ENCODE measurements around the gene GRIA4.
A peak's percentile ranks its signal among the peaks of the same experiment; 100 is the strongest.

The GRIA4 gene

DNA sequence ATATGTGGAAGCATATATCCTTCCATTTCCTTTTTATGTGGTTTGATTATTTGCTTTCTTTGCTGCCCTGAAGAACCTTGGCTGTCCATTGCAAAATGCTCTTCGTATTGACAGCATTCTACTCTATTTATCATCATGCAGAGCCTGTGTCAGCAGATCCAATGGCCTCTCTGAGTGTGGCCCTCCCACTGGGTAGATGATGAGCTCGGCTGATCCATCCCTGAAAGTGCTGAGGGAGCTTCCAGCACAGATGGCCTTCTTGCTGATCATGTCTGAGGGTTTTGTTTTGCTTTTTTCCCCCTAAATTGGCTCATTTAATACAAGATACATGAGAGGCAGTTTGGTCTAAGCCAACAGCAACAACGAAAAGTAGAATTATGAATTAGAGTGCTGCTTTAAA lies 181.0 kb downstream of the GRIA4 start:
- DNase-seq = peak; percentile 69 to 89

DNA sequence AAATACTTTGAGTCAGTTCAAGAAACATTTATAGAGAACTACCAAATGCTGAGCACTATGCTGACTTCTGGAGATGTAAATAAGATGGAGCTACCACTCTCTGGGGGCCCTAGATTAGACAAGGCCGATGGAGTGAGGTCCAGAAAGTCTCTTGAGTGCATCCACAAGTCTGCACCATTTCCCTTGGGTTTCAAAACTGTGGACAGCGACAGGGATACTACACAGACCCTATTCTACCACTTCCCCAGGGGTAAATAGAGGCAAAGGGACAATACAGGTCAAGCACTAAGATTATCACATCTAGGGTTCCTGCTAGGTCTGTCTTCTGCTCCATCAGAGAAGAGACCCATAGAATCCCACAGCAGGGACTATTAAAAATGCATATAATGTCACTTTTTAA lies 183.2 kb downstream of the GRIA4 start:
- DNase-seq = no peak

GRCh38 chr11:105799263-105799662 lies 189.4 kb downstream of the GRIA4 start:
- DNase-seq = no peak

DNA sequence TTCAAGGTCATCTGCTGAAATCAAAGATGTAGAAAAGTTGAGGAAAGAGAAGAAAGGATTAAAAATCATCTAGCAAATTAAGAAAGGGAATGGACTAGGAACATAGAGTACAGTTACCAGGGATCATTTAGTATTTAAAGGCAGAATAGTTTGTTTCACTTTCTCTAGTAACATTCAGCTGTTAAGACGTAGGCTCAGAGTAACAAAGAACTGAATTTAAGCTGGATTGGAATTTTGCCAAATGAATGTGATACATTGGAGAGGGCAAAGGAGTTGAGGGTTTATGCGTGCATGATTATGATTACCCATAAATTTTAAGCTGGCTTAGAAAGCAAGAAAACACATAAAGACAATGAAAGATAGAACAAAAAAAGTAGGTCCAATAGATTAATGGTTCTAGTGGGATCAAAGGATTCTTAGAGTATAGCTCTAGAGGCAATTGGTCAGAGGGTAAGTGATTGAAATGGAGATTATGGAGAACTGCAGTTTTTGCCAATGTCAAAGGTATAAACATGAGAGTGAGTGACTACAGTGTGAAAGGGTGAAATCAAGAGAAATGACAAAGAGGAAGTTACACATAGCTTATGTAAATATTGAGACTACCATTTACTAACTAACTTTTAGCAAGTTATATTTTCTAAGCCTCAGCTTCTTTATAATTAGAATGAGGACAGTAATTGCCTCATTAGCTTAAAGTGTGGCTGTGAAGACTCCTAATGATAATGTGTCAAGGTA lies 190.0 kb downstream of the GRIA4 start:
- DNase-seq = no peak

- no peak for DNase-seq
Measured at GRCh38 chr11:105802390-105802789, 192.5 kb downstream of the GRIA4 start.

DNA sequence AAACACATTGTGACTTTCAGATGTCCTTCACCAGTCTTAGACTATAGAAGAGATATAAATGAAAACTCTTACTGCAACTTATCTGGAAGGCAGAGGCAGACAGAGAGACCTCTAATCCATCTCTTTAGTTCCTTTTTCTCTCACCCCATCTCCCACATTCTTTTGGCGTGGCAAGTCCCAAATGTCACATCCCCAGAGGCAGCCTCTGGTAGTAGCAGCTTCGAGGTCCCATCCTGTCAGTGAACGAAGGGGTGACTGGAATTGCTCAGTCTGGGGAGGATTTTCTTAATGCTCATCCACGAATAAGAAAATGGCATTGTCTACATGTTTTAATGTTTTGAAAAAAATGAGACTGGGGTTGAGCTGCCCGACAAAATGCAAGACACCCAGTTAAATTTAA lies 201.4 kb downstream of the GRIA4 start:
- no peak for DNase-seq

DNA sequence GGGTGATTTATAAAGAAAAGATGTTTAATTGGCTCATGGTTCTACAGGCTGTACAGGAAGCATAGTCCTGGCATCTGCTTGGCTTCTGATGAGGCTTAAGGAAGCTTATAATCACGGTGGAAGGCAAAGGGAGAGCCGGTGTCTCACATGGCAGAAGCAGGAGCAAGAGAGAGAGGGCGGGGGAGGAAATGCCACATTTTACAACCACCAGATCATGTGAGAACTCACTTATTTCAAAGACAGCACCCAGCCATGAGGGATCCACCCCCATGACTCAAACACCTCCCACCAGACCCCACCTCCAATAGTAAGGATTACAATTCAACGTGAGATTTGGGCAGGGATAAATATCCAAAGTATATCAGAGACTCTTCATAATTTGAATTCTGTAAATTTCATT lies 211.5 kb downstream of the GRIA4 start:
- no peak for DNase-seq

DNA sequence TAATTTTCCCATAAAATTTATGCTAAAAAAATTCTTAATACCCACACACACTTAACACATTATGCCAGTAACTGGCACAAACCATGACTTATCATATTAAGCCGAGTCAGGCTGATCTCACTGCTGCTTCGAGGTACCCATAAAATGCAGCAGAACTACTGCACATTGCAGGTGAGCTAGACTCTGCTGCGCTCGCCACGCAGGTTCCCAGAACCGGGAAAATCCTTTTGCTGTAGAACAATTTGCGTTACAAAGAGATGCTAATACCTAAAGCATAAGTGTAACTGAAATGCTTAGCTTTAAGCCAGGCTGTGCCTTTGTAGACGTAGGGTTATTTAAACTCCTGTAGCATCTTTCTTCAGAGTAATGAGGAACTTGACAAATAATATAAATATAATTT lies 211.9 kb downstream of the GRIA4 start:
- DNase-seq = no peak

DNA sequence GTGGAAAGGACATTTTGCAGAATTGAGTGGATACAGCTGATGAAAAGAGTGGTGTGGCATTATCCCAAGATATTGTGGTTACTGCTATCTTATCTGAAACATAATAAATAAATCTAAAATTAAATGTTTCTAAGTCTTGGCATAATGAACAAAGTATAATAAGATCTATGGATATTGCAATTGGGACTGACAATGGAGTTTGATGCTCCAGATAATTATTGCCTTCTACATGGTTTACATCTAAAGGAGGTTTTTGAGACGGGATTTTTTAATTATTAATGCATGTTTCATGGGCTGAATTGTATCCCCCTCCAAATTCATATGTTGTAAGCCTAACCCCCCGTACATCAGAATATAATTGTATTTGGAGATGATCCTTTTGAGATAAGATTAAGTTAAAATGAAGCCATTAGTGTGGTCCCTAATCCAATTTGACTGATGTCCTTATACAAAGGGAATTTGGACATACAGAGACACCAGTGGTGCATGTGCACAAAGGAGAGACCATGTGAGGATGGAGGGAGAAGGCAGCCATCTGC lies 213.7 kb downstream of the GRIA4 start:
- no peak for DNase-seq

DNA sequence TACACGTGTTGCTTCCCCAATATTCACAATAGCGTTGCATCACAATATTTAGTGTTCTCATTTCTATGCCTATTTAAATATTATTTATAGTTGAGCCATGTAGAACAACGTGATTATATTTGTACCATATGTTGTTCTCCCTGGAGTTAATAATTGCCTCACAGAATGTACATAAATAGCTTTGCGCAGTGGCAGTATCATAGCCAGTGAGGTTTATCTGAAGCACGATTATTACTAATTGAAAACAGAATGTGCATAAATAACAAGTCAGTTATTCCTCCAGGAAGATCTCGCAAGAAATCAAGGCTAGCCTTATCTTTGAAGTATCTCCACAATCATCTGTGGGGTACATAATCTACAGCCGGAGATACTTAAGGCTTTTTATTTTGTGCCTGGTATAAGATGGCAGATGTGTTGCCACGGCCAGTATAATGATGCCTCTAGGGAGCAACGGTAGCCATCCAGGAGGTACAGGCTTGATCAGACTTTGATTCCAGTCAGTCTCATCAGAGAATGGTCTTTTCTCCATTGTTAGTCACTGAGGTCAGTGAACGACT lies 214.7 kb downstream of the GRIA4 start:
- no peak for DNase-seq

DNA sequence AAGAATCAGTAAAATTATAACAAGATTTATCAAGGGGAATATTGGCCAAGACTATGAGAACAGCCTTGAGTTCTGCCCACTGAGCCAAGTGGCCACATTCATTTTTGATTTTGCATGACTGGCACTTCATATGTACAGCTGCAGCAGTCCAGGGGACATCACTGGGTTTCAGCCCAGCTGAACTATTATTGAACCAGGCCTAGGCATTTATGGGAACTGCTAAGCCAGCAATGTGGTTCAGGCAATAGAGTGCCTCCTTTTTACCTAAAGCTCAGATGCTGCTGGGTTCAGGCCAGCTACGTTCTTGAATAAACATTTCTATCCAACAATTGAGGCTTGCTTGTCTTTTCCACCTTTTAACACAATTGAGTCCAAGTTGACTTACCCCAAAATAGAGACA lies 215.3 kb downstream of the GRIA4 start:
- DNase-seq = no peak

DNA sequence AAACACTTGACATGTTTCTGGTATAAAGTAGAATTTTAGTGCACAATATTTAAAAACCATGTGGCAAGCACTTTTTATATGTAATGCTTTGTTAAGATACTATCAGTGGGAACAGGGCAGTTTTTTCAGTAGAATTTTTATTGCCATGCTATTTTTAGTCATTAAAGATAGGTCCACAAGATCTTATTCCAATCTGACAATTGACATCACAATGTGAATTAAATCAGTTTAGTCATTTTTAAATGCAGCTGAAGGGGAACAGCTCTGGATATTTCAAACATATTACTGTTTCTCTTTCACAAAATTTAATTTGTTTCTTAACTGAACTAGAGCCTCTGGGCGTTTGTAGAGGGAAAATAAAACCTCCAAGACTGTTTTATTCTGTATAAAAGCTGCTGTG lies 218.0 kb downstream of the GRIA4 start:
- no peak for DNase-seq

- DNase-seq = no peak
Measured at GRCh38 chr11:105829084-105829483, 219.2 kb downstream of the GRIA4 start.

DNA sequence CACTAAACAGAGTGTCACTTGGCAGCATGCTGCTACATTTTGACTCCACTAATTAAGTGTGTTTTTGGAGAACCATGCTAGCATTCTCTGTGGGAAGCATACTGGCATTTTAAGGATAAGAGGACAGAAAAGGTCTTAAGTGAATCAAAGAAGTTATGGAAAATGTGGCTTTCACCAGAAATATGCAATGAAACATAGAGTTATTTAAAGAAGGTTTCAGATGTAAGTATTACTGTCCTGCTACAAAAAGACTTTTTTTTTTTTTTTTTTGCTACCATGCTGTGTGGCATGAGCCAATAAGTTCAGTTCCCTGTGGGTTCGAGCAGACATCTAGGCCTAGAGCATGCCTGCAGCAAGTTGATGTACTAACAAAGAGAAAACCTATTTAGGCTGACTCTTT lies 224.6 kb downstream of the GRIA4 start:
- no peak for DNase-seq

- no peak for DNase-seq
Measured at GRCh38 chr11:105838668-105839384, 229.0 kb downstream of the GRIA4 start.

DNA sequence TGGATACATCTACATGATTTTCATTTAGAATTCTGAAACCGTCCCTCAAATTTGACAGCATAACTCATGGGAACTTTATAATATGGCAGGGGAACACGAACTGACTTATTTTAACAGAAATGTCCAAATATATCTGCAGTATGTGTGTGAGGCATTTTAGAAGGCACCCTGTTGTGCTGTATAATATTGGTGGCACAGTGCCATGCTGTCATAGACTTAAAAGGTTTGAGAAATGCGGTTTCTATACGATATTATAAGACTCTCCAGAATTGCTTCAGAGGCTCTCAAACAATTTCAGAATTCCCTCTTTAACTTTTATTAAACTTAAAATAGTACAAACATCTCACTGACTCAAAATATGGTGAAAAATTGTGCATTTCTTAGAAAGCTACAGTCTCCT lies 230.5 kb downstream of the GRIA4 start:
- no peak for DNase-seq

- DNase-seq = no peak
Measured at GRCh38 chr11:105852403-105852802, 242.5 kb downstream of the GRIA4 start.

GRCh38 chr11:105854269-105854668 lies 244.4 kb downstream of the GRIA4 start:
- DNase-seq = no peak

DNA sequence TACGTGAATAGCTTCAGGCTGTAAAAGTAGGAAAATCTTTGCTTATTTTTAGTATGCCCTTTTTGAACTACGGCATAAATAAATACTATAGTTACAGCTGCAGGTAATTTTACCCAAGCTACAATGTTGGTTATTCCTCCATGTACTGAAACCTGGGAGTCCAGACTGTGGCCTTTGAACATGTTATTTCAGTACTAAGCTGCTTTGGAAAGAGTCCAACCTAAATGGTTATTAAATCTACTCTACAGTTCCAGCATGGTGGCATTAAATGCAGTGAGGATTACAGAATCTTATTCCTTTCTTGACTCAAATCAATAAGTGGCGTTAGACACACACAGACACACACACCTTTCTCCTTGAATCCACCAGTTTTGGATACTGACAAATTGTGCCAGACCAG lies 247.1 kb downstream of the GRIA4 start:
- DNase-seq = no peak

GRCh38 chr11:105857728-105858127 lies 247.9 kb downstream of the GRIA4 start:
- no peak for DNase-seq

DNA sequence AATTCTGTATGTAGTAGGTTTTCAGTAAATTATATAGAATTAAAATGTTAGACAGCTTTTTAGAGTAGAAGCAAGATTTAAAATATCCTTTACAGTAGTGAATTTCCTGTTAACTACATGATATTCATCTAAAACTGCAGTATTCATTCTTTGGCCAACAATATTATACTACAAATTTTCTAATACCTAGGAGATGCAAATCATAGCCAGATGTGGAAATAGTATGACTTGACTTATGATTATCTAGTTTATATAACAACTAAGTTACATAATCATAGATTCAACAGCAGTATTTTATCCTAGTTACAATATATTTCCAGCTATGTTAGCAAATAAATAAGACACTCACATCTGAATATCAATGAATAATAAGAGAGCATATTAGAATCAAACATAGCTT lies 249.0 kb downstream of the GRIA4 start:
- no peak for DNase-seq

DNA sequence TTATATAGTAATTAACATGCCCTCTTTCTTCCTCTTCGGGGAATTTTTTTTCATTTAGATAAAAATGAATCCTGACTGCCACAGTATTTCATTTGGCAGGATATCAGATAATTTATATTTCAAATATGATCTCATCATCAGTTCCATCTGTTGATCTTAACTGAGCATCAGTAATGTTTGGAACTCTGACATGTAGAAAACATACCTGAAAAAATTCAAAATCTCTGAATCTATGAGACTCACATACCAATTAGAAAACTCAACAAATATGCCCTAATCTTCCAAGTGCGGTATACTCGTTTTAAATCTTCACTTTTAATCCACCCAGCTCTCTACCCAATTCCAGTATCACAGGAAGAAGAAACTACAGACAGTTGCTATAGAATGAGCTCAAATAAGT lies 250.2 kb downstream of the GRIA4 start:
- DNase-seq = no peak

- DNase-seq = no peak
Measured at GRCh38 chr11:105861225-105861624, 251.4 kb downstream of the GRIA4 start.

DNA sequence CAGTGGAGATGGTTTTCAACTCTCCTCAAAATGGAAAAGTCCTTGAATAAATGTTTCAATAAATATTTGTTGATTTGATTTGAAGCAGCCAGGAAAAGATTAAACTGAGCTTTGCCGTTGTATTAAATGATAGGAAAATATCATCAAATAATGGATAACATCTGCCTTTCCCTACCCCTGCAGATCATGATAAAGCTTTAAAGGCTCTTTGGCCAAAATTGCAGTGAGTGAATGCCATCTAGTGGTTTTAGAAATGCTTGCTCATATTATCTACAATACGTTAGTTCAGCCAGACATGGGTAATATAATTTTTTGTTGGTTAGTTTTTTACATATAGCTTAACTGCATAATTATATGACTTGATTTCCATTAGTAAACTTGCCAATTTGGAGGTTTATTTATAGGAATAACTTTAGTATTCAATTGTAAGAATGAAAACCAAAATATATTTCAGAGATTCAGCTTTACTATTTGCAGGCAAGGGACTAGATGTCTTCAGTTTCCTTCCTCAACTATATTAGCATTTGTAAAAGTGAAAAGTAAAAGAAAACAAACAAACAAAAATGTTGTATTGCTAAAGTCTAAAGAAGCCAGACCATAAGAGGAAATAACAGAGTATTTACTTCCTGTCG lies 253.0 kb downstream of the GRIA4 start:
- peak in 1 of 2 experiments; percentile 52 for DNase-seq

All from cerebellar nuclear complex (tissue), 1 donor.